B cell (primary cell): ENCODE results near the gene PRODH2. TPM values are rescaled to one million over a fixed set of nuclear protein-coding genes. Genes with fewer than 3 reads are reported as not detected.

Source experiments
- ATAC-seq: fragments of 200-7000 bp; cut with Tn5 transposase; one replicate; pipeline ENCODE4 v1.10.0; 2021; ENCODE audit warnings: low read depth, mild to moderate bottlenecking, moderate number of reproducible peaks, moderate library complexity
- CTCF ChIA-PET: fragments of 350-600 bp; sonication (Branson Sonifier 250); formaldehyde crosslinking; loops from one replicate; lab custom pipeline; 2021; ENCODE audit warnings: antibody characterized with exemption, inconsistent platforms; lab: Charles Lee
- POLR2A ChIA-PET: fragments of 350-600 bp; sonication (Branson Sonifier 250); formaldehyde crosslinking; loops from one replicate; lab custom pipeline; 2021; ENCODE audit warnings: antibody characterized with exemption; lab: Charles Lee
- DNase-seq: peaks from one replicate; pipeline ENCODE4 v3.0.0; 2013
- H2AFZ ChIP-seq: 2 replicates; pipeline ENCODE4 v1.6.1; 2012; ENCODE audit warnings: mild to moderate bottlenecking, low read depth, low read length; ENCODE audit not compliant: insufficient read depth, poor library complexity, severe bottlenecking
- H3K27ac ChIP-seq, 2 donors: 1 replicate in 1 of 2; 2 replicates in 1 of 2; pipeline ENCODE4 v1.5.1; 2012 to 2013; ENCODE audit warnings: low read length in 2 of 2, mild to moderate bottlenecking in 2 of 2, moderate library complexity in 1 of 2
- H3K27me3 ChIP-seq, 4 experiments: fragments of 200-600 bp in 1 of 4; sonication (generic) in 1 of 4; replicated peaks in 1 of 4; 1 replicate in 2 of 4; 2 replicates in 2 of 4; pipeline versions ENCODE4 v1.6.1 to v1.7.0; 2013 to 2016; ENCODE audit warnings: low read length in 3 of 4, mild to moderate bottlenecking in 2 of 4, mixed read lengths in 1 of 4, moderate library complexity in 1 of 4; ENCODE audit not compliant: insufficient read depth in 4 of 4, control insufficient read depth in 3 of 4; ENCODE audit errors: control extremely low read depth in 1 of 4
- H3K36me3 ChIP-seq, 2 experiments: replicated peaks in 1 of 2; 1 replicate in 1 of 2; 2 replicates in 1 of 2; pipeline versions ENCODE4 v1.6.1 to v1.7.1; 2013; ENCODE audit warnings: low read length in 1 of 2; ENCODE audit not compliant: insufficient read depth in 2 of 2, control insufficient read depth in 1 of 2; ENCODE audit errors: control extremely low read depth in 1 of 2, extremely low read depth in 1 of 2
- H3K4me1 ChIP-seq, 2 donors: fragments of 200-600 bp in 1 of 2; sonication (generic) in 1 of 2; 1 replicate in 1 of 2; 2 replicates in 1 of 2; pipeline versions ENCODE4 v1.5.1 to v1.6.1; 2013 to 2017; ENCODE audit warnings: low read length in 2 of 2; ENCODE audit not compliant: control insufficient read depth in 2 of 2, insufficient read depth in 2 of 2
- H3K4me2 ChIP-seq: replicated peaks from 2 replicates; pipeline ENCODE3; 2012; ENCODE audit warnings: mild to moderate bottlenecking, low read depth, low read length; ENCODE audit not compliant: poor library complexity, severe bottlenecking
- H3K4me3 ChIP-seq, 5 experiments: fragments of 200-600 bp in 1 of 5; sonication (generic) in 1 of 5; 1 replicate in 3 of 5; 2 replicates in 2 of 5; pipeline versions ENCODE4 v1.5.1 to v1.7.0; 2011 to 2016; ENCODE audit warnings: low read length in 4 of 5, mild to moderate bottlenecking in 4 of 5, low read depth in 2 of 5, control low read depth in 1 of 5, moderate library complexity in 1 of 5; ENCODE audit not compliant: insufficient read depth in 1 of 5; ENCODE audit errors: control extremely low read depth in 1 of 5, extremely low read depth in 1 of 5
- H3K79me2 ChIP-seq: fragments of 200-600 bp; sonication (generic); one replicate; pipeline ENCODE4 v1.6.0; 2016; ENCODE audit warnings: low read length; ENCODE audit not compliant: control insufficient read depth, insufficient read depth
- H3K9ac ChIP-seq: fragments of 200-600 bp; sonication (generic); 2 replicates; pipeline ENCODE4 v1.6.1; 2017; ENCODE audit warnings: mild to moderate bottlenecking, low read length, moderate library complexity
- H3K9me3 ChIP-seq, 3 donors: one replicate each; pipeline versions ENCODE4 v1.6.1 to v1.7.1; 2013; ENCODE audit warnings: low read length in 2 of 3; ENCODE audit not compliant: control insufficient read depth in 2 of 3, insufficient read depth in 1 of 3; ENCODE audit errors: control extremely low read depth in 1 of 3
- H4K20me1 ChIP-seq: 2 replicates; pipeline ENCODE4 v1.6.0; 2012; ENCODE audit warnings: mild to moderate bottlenecking, low read length; ENCODE audit not compliant: insufficient read depth, control insufficient read depth, poor library complexity, severe bottlenecking
- H3K27ac Mint-ChIP-seq: one replicate; pipeline ENCODE4 v1.8.0; 2021; ENCODE audit warnings: mixed read lengths
- H3K27me3 Mint-ChIP-seq: one replicate; pipeline ENCODE4 v1.8.0; 2021; ENCODE audit warnings: mixed read lengths
- H3K4me1 Mint-ChIP-seq: one replicate; pipeline ENCODE4 v1.8.0; 2021; ENCODE audit warnings: mixed read lengths
- H3K4me3 Mint-ChIP-seq: one replicate; pipeline ENCODE4 v1.8.0; 2021; ENCODE audit warnings: mixed read lengths
- H3K9me3 Mint-ChIP-seq: one replicate; pipeline ENCODE4 v1.8.0; 2022; ENCODE audit warnings: mixed read lengths; ENCODE audit not compliant: insufficient read depth
- EZH2 ChIP-seq: IDR thresholded peaks from 2 replicates; pipeline ENCODE4 v1.6.1; 2012; ENCODE audit warnings: borderline replicate concordance, low read depth, mild to moderate bottlenecking, moderate library complexity, low read length; ENCODE audit not compliant: insufficient read depth, poor library complexity, severe bottlenecking
- WGBS: methylation state at CpG from one replicate; pipeline ENCODE4 v1.1.5; 2013; ENCODE audit warnings: missing lambda C conversion rate; ENCODE audit not compliant: insufficient coverage; 5-methylcytosine and 5-hydroxymethylcytosine counted together
- intact Hi-C: fragments of 100-400 bp; cut with micrococcal nuclease; formaldehyde crosslinking; loops from one replicate; pipeline ENCODE4 v1.10.0; 2022
- polyA plus RNA-seq: library from polyadenylated mRNA; depleted of rRNA; stranded (reverse); fragments of >200 nt; gene quantifications from 2 replicates; pipeline ENCODE4 v1.2.3, GENCODE V29; 2012
- total RNA-seq, 2 donors: library from RNA; stranded (reverse); fragments of 120-200 nt in 1 of 2; gene quantifications; 1 replicate in 1 of 2; 2 replicates in 1 of 2; pipeline versions ENCODE4 v1.2.3 to v1.2.4, GENCODE V29; 2013 to 2022
- TF ChIP-seq, protein P1 (sequence below): fragments of 200-600 bp; IDR thresholded peaks from one replicate; pipeline ENCODE4 v1.8.0; 2022; ENCODE audit warnings: antibody characterized with exemption, mild to moderate bottlenecking

The PRODH2 gene
- total and polyA plus RNA-seq, 2 donors (not counting 1 experiment from before 2014, with no cell fraction given) = not detected

DNA sequence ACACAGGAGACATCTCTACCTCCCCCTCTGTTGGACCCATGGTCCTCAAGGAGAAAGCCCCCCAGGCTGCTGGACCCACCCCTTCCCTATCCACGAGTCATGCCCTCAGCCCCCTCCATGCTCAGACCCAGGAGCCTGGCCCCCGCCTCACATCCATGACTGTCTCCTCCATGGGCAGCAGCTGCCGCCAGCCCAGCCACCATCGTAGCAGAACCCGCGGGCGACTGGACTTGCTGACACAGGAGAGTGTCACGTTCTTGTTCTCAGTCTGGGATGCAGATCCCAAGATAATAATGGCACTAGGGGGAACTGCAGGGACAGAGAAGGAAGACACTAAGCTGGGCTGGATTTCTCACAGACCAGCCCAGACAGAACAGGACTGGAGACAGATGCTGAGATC is 35.8 kb upstream of the PRODH2 start:
- H3K4me1 ChIP-seq = peaks cover 15 to 27% of the 10 kb centered on the region in 2 donors
- no peaks in the 10 kb centered on the region for H3K79me2 ChIP-seq
- H4K20me1 ChIP-seq = no peaks in the 10 kb centered on the region
- H3K4me3 ChIP-seq = no peak overlapping the region
- DNase-seq = no peak
- H3K4me2 ChIP-seq = no peak overlapping the region
- POLR2A ChIA-PET = no interaction called here
- ATAC-seq = no peak
- Mint-ChIP-seq H3K27me3 (peaks cover 61% of the 10 kb centered on the region), H3K27ac (no peak overlapping the region), H3K4me1 (peaks cover 19% of the 10 kb centered on the region), H3K4me3 (no peak overlapping the region), H3K9me3 (no peaks in the 10 kb centered on the region)
- TF ChIP-seq EZH2 = no peak
- TF ChIP-seq, protein P1, sequence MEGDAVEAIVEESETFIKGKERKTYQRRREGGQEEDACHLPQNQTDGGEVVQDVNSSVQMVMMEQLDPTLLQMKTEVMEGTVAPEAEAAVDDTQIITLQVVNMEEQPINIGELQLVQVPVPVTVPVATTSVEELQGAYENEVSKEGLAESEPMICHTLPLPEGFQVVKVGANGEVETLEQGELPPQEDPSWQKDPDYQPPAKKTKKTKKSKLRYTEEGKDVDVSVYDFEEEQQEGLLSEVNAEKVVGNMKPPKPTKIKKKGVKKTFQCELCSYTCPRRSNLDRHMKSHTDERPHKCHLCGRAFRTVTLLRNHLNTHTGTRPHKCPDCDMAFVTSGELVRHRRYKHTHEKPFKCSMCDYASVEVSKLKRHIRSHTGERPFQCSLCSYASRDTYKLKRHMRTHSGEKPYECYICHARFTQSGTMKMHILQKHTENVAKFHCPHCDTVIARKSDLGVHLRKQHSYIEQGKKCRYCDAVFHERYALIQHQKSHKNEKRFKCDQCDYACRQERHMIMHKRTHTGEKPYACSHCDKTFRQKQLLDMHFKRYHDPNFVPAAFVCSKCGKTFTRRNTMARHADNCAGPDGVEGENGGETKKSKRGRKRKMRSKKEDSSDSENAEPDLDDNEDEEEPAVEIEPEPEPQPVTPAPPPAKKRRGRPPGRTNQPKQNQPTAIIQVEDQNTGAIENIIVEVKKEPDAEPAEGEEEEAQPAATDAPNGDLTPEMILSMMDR = no peak
- H3K36me3 ChIP-seq = no peaks in the 10 kb centered on the region
- no peak overlapping the region for H3K9ac ChIP-seq
- peaks cover 0 to 64% (median 26%) of the 10 kb centered on the region in 4 experiments for H3K27me3 ChIP-seq
- no peak overlapping the region for H2AFZ ChIP-seq
- intact Hi-C loops = no loop called here
- H3K9me3 ChIP-seq = peaks cover 0 to 26% (median 0%) of the 10 kb centered on the region in 3 donors
- WGBS = 73% methylated on average over 6 of the region's 8 CpGs
- CTCF ChIA-PET = no interaction called here
- H3K27ac ChIP-seq = no peak overlapping the region

DNA sequence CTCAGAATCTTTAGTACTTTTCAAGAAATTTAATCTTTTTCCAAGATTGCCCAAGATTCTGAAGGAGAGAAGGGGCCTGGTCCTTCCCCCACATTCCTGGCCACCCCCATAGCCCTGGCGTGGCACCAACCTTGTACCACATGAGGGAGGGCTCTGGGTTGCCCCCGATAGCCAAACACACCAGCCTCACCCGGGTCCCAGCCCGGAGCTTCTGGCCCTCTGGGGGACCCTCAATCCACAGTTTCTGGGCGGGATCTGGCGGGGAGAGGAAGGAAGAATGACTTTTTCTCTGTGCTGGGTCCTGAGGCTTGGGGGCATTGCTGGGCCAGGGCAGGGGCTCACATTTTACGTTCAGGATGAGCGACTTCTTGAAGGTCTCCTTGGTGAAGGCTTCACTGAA is 35.3 kb upstream of the PRODH2 start:
- Histone ChIP-seq H3K4me3 (no peak overlapping the region), H3K27me3 (peaks cover 0 to 69% (median 31%) of the 10 kb centered on the region in 4 experiments), H3K27ac (no peak overlapping the region), H3K4me1 (peaks cover 15 to 31% of the 10 kb centered on the region in 2 donors), H3K36me3 (no peaks in the 10 kb centered on the region), H2AFZ (no peak overlapping the region), H4K20me1 (no peaks in the 10 kb centered on the region), H3K9me3 (peaks cover 0 to 29% (median 0%) of the 10 kb centered on the region in 3 donors), H3K4me2 (no peak overlapping the region), H3K79me2 (no peaks in the 10 kb centered on the region), H3K9ac (no peak overlapping the region)
- POLR2A ChIA-PET = interaction anchor here (0.6 kb wide), 1 partner anchor 10 kb away, joined by 3 read pairs; no protein-coding TSS in a partner anchor
- intact Hi-C loops = no loop called here
- ATAC-seq = no peak
- H3K27me3 Mint-ChIP-seq = peaks cover 61% of the 10 kb centered on the region
- DNase-seq = no peak
- H3K4me1 Mint-ChIP-seq = peaks cover 19% of the 10 kb centered on the region
- WGBS = 83% methylated on average over 6 of the region's 8 CpGs
- TF ChIP-seq, protein P1 = no peak
- no peak for TF ChIP-seq EZH2
- no peaks in the 10 kb centered on the region for H3K9me3 Mint-ChIP-seq
- H3K4me3 Mint-ChIP-seq = no peak overlapping the region
- no peak overlapping the region for H3K27ac Mint-ChIP-seq
- CTCF ChIA-PET = no interaction called here
